Brain microvascular endothelial cell (primary cell): Measurements from ENCODE around the gene NAP1L5.

Experiments
- DNase-seq: peaks from one replicate; pipeline ENCODE4 v3.0.0-alpha.2; 2020
- H3K27ac ChIP-seq: fragments of 250-450 bp; sonication (Bioruptor Pico); 2 replicates; pipeline ENCODE4 v1.5.1; 2020; ENCODE audit warnings: mild to moderate bottlenecking, moderate library complexity
- H3K27me3 ChIP-seq: fragments of 250-450 bp; sonication (Bioruptor Pico); replicated peaks from 2 replicates; pipeline ENCODE4 v1.5.1; 2020; ENCODE audit warnings: mild to moderate bottlenecking
- H3K36me3 ChIP-seq: fragments of 250-450 bp; sonication (Bioruptor Pico); replicated peaks from 2 replicates; pipeline ENCODE4 v1.5.1; 2020; ENCODE audit warnings: mild to moderate bottlenecking
- H3K4me3 ChIP-seq: 2 replicates; pipeline ENCODE4 v1.5.1; 2011; ENCODE audit warnings: low read depth, mild to moderate bottlenecking, control low read depth, low read length, moderate library complexity
- in situ Hi-C: cut with HindIII; loops from 2 replicates; pipeline ENCODE4 v1.10.0; 2017; ENCODE audit warnings: low sequenced_read_pairs, low pct_ligation_motif_present
- TF ChIP-seq, protein P1 (sequence below): IDR thresholded peaks from 2 replicates; pipeline ENCODE4 v1.5.1; 2011; ENCODE audit warnings: low read depth, mild to moderate bottlenecking, moderate library complexity, low read length, control low read depth, inconsistent platforms; ENCODE audit errors: missing control alignments

NAP1L5 gene

DNA sequence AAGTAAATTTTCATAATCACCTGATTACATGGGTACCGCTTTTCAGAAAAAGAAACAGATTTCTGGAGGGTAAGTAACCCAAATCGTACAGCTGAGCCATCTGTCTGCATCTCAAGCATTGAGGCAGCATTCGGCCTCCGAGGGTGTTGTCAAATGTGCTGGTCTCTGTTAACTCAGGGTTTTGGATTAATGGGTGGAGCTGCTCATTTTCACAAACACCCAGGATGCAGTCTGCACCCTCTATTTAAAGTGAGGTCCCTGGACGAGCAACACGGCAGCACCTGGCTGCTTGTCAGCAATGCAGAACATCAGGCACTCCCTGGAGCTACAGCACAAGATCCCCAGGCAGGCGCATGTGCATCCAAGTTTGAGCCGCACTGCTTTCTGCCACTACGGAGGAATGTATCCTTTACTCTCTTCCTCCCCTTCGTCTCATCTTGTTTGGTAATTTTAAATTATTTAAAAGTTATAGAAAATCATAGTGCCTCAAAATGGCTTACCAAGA lies 24.7 kb upstream of the NAP1L5 start:
- Histone ChIP-seq H3K27me3 (no peaks in the 10 kb centered on the region), H3K4me3 (no peak overlapping the region), H3K27ac (no peak overlapping the region), H3K36me3 (peaks cover 4% of the 10 kb centered on the region)
- TF ChIP-seq, protein P1, sequence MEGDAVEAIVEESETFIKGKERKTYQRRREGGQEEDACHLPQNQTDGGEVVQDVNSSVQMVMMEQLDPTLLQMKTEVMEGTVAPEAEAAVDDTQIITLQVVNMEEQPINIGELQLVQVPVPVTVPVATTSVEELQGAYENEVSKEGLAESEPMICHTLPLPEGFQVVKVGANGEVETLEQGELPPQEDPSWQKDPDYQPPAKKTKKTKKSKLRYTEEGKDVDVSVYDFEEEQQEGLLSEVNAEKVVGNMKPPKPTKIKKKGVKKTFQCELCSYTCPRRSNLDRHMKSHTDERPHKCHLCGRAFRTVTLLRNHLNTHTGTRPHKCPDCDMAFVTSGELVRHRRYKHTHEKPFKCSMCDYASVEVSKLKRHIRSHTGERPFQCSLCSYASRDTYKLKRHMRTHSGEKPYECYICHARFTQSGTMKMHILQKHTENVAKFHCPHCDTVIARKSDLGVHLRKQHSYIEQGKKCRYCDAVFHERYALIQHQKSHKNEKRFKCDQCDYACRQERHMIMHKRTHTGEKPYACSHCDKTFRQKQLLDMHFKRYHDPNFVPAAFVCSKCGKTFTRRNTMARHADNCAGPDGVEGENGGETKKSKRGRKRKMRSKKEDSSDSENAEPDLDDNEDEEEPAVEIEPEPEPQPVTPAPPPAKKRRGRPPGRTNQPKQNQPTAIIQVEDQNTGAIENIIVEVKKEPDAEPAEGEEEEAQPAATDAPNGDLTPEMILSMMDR: no peak
- in situ Hi-C loops: no loop called here
- DNase-seq: no peak

DNA sequence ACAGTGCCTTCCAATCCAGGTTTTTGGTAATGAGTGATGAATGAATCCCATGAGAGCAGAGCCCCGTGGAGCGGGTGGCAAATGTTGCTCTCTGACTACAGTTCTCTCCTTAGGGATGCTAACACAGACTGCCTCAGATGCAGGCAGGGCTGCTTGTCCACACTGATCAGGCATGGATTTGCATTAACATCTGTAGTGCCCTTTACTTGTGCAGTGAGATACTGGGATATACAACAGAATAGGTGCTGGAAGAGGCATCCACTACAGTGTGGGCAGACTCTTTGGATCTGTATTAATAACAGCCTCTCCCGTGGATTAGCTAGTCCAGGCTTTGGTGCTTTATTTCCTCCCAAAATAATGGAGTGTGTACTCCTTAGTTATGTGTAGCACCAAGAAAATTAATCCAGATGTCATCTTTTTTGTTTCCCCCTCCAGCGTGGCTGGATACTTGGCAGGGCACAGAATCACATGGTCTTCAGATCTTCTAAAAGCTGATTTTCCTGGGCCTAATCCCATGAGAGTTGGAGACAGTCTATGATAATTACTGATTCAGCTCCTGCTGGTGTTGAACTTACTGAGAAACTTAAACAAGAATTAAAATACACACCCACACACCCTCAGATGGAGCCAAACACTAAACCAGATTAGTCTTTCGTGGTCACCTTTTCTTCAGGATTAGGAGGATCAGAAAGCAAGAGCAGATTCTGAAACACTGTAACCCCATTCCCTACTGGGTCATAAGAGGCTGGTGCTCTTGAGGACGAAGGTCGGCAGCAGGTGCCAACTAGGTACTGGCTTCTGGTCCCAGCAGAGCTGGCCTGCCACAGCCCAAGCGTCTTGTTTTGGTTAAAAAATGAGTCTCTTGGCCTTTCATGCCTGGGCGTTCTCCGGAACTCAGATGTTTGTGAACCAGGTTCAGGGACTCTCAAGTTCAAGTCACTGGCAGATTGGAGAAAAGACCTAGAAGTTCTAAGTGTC lies 23.1 kb upstream of the NAP1L5 start:
- DNase-seq: no peak

DNA sequence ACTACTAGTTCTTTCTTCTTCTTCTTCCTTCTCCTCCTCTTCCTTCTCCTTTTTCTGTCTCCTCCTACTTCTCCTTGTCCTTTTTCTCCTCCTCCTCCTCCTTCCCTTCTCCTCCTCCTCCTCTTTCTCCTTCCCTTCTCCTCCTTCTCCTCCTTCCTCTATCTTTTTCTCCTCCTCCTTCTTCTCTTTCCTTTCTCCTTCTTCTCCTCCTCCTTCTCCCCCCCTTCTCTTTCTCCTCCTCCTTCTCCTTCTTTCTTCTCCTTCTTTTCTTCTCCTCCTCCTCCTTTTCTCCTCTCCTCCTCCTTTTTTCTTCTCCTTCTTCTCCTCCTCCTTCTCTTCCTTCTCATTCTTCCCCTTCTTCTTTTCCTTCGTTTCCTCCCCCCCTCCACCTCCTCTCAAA lies 21.8 kb upstream of the NAP1L5 start:
- in situ Hi-C loops: no loop called here
- no peak overlapping the region for H3K27ac ChIP-seq
- TF ChIP-seq, protein P1: no peak
- no peaks in the 10 kb centered on the region for H3K27me3 ChIP-seq
- no peak for DNase-seq
- no peak overlapping the region for H3K4me3 ChIP-seq
- H3K36me3 ChIP-seq: no peaks in the 10 kb centered on the region

More for the DNA sequence above, 23.1 kb upstream of the NAP1L5 start:
- Histone ChIP-seq H3K27ac (no peak overlapping the region), H3K36me3 (no peaks in the 10 kb centered on the region), H3K4me3 (no peak overlapping the region), H3K27me3 (no peaks in the 10 kb centered on the region)
- in situ Hi-C loops: no loop called here
- TF ChIP-seq, protein P1: no peak

- Histone ChIP-seq H3K27me3 (no peaks in the 10 kb centered on the region), H3K4me3 (no peak overlapping the region), H3K27ac (no peak overlapping the region), H3K36me3 (no peaks in the 10 kb centered on the region)
- no peak for DNase-seq
- in situ Hi-C loops: no loop called here
- TF ChIP-seq, protein P1: no peak
Observed at GRCh38 chr4:88718098-88718497, 20.5 kb upstream of the NAP1L5 start.

- H3K36me3 ChIP-seq: no peaks in the 10 kb centered on the region
- TF ChIP-seq, protein P1: no peak
- H3K27me3 ChIP-seq: no peaks in the 10 kb centered on the region
- in situ Hi-C loops: no loop called here
- no peak overlapping the region for H3K4me3 ChIP-seq
- DNase-seq: no peak
- H3K27ac ChIP-seq: no peak overlapping the region
Observed at GRCh38 chr4:88713782-88714181, 16.2 kb upstream of the NAP1L5 start.

DNA sequence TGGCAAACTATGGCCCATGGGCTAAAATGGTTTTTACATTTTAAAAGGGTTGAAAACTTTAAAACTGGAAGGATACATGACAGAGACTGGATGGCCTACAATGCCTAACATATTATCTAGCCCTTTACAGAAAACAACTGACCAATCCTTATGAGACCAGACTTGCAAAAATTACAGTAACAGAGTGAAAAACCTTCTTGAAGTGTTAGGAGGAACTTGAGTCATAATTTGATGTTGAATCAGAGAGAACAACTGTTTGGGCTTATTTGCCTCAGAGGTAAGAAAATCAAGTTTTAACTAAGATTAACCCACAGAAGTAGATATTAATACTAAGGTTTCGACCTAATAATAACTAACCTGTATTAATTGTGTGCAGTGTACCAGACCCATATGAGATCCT lies 12.4 kb upstream of the NAP1L5 start:
- TF ChIP-seq, protein P1: no peak
- Histone ChIP-seq H3K27ac (no peak overlapping the region), H3K36me3 (no peaks in the 10 kb centered on the region), H3K4me3 (no peak overlapping the region), H3K27me3 (no peaks in the 10 kb centered on the region)
- in situ Hi-C loops: no loop called here
- DNase-seq: no peak
